ENCODE measurements around the gene SFRP5.

Gene SFRP5

GRCh38 chr10:97734021-97734420 is 37.8 kb downstream of the SFRP5 start:
- DNase-seq, result no peak

GRCh38 chr10:97733256-97733655 is 38.5 kb downstream of the SFRP5 start:
- no peak for DNase-seq

DNA sequence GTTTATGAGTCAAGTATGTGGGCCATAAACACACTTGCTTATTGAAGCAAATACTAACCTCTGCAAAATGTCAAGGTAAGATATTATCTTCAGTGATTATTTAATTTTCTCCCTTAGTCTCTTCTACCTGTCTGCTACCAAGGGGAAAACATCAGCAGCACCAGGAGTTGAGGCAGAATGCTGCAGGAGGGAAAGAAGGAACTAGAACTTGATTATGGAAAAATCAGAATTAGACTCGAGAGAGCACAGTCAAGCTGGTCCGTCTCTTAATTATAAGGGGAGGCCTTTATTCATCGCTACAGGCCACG is 39.8 kb downstream of the SFRP5 start:
- no peak for DNase-seq

GRCh38 chr10:97731346-97732051 is 40.3 kb downstream of the SFRP5 start:
- peak; percentile 84 for DNase-seq

- DNase-seq, result no peak
Observed at GRCh38 chr10:97729014-97729413, 42.8 kb downstream of the SFRP5 start.

GRCh38 chr10:97726636-97727178 is 45.1 kb downstream of the SFRP5 start:
- no peak for DNase-seq

- DNase-seq, result no peak
Observed at GRCh38 chr10:97724341-97724941, 47.4 kb downstream of the SFRP5 start.

DNA sequence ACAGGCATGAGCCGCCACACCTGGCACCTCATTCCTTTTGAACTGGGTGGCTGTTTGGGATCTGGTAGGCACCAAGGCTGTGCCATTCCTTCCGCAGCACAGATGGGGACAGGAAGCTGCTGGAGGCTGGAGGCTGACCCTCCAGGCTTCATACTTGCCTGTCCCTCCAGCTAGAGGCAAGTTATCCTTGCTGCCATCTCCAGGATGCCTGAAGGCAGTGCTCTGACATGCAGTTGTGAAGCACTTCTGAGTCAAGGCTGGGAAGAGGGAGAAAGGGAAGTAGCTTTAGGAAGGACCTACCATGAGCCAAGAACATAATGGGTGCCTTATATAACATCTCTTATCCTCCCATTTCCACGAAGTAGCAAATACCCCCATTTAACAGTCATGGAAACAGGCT is 48.8 kb downstream of the SFRP5 start:
- no peak for DNase-seq

GRCh38 chr10:97721871-97722780 is 49.7 kb downstream of the SFRP5 start:
- DNase-seq, result no peak

- DNase-seq, result no peak
Observed at GRCh38 chr10:97719602-97720001, 52.2 kb downstream of the SFRP5 start.

DNA sequence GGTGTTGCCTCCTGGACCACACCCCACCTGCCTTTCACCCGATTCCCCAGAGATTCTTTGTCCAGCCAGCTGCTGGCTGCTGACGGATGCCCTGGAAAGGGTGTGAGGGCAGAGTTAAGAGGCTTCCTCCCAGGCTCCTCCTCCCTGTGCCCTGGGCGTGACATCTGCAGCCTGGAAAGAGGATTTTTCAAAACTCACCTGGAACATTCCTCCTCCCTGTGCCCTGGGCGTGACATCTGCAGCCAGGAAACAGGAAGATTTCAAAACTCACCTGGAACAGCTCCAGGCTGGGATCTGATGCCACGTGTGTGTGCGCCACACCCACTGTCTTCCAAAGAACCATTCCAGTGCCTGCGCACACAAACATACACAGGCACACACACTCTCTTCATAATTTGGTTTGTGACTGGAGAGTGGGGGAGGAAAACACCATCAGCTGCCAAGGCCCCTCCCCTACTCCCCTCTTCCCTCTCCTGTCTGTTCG is 53.1 kb downstream of the SFRP5 start:
- peak; percentile 92 for DNase-seq

GRCh38 chr10:97718178-97718577 is 53.6 kb downstream of the SFRP5 start:
- no peak for DNase-seq

- DNase-seq, result no peak
Observed at GRCh38 chr10:97717627-97718026, 54.2 kb downstream of the SFRP5 start.

Data from NCI-H510A treated with DMSO at 0.1 percent for 48 hours (cell line).